SK-N-SH treated with all-trans-retinoic acid at 6 μM for 48 hours (cell line): ENCODE measurements around the gene PFKM.

Experiments used
- ATAC-seq: fragments of 200-7000 bp; cut with Tn5 transposase; 3 replicates; pipeline ENCODE4 v1.9.1; 2020; ENCODE audit warnings: mild to moderate bottlenecking, moderate library complexity
- ARNTL ChIP-seq: fragments of 450-650 bp; formaldehyde crosslinking; IDR thresholded peaks from 2 replicates; pipeline ENCODE4 v1.5.0; 2020; ENCODE audit warnings: low read depth, mild to moderate bottlenecking, moderate library complexity, borderline replicate concordance
- BACH2 ChIP-seq: fragments of 250-450 bp; sonication (Bioruptor Pico); IDR thresholded peaks from 2 replicates; pipeline ENCODE4 v1.9.0; 2021; ENCODE audit warnings: mild to moderate bottlenecking, borderline replicate concordance
- CREB5 ChIP-seq: fragments of 250-450 bp; sonication (Bioruptor Pico); IDR thresholded peaks from 2 replicates; pipeline ENCODE4 v1.5.1; 2020; ENCODE audit warnings: low read depth, mild to moderate bottlenecking, moderate library complexity
- CSDC2 ChIP-seq: fragments of 250-450 bp; sonication (Bioruptor Pico); IDR thresholded peaks from 2 replicates; pipeline ENCODE4 v1.5.0; 2020; ENCODE audit warnings: mild to moderate bottlenecking, moderate library complexity
- CSRNP3 ChIP-seq: fragments of 250-450 bp; sonication (Bioruptor Pico); IDR thresholded peaks from 2 replicates; pipeline ENCODE4 v1.5.1; 2021; ENCODE audit warnings: mild to moderate bottlenecking, moderate library complexity
- ESRRG ChIP-seq: fragments of 250-450 bp; sonication (Bioruptor Pico); IDR thresholded peaks from 2 replicates; pipeline ENCODE4 v1.6.1; 2021; ENCODE audit warnings: mild to moderate bottlenecking
- GLIS3 ChIP-seq: fragments of 250-450 bp; sonication (Bioruptor Pico); IDR thresholded peaks from 2 replicates; pipeline ENCODE4 v1.5.0; 2020; ENCODE audit warnings: mild to moderate bottlenecking, moderate library complexity
- OSR1 ChIP-seq: fragments of 250-450 bp; sonication (Bioruptor Pico); IDR thresholded peaks from 2 replicates; pipeline ENCODE4 v1.8.0; 2022; ENCODE audit warnings: moderate library complexity, mild to moderate bottlenecking, inconsistent platforms
- PPARA ChIP-seq: fragments of 250-450 bp; sonication (Bioruptor Pico); IDR thresholded peaks from 2 replicates; pipeline ENCODE4 v1.5.0; 2020; ENCODE audit warnings: mild to moderate bottlenecking, borderline replicate concordance
- RARB ChIP-seq: fragments of 250-450 bp; sonication (Bioruptor Pico); IDR thresholded peaks from 2 replicates; pipeline ENCODE4 v1.8.0; 2021; ENCODE audit warnings: mild to moderate bottlenecking, moderate library complexity
- SNAI2 ChIP-seq: fragments of 250-450 bp; sonication (Bioruptor Pico); IDR thresholded peaks from 2 replicates; pipeline ENCODE4 v1.5.0; 2020; ENCODE audit warnings: mild to moderate bottlenecking, moderate library complexity
- TCF4 ChIP-seq: fragments of 250-450 bp; sonication (Bioruptor Pico); IDR thresholded peaks from 2 replicates; pipeline ENCODE4 v1.8.0; 2021; ENCODE audit warnings: mild to moderate bottlenecking, moderate library complexity, borderline replicate concordance
- TOX ChIP-seq: fragments of 250-450 bp; sonication (Bioruptor Pico); IDR thresholded peaks from 2 replicates; pipeline ENCODE4 v1.8.0; 2021; ENCODE audit warnings: mild to moderate bottlenecking, moderate library complexity, borderline replicate concordance
- TSHZ2 ChIP-seq: fragments of 250-450 bp; sonication (Bioruptor Pico); IDR thresholded peaks from 2 replicates; pipeline ENCODE4 v1.5.0; 2020; ENCODE audit warnings: mild to moderate bottlenecking, moderate library complexity
- ZC3H10 ChIP-seq: fragments of 250-450 bp; sonication (Bioruptor Pico); IDR thresholded peaks from 2 replicates; pipeline ENCODE4 v1.5.1; 2021; ENCODE audit warnings: mild to moderate bottlenecking, moderate library complexity
- ZFP3 ChIP-seq: fragments of 250-450 bp; sonication (Bioruptor Pico); IDR thresholded peaks from 2 replicates; pipeline ENCODE4 v1.5.0; 2020; ENCODE audit warnings: mild to moderate bottlenecking, moderate library complexity
- ZFP30 ChIP-seq: fragments of 450-650 bp; formaldehyde crosslinking; IDR thresholded peaks from 2 replicates; pipeline ENCODE4 v1.5.0; 2022; ENCODE audit warnings: mild to moderate bottlenecking, moderate library complexity
- ZNF565 ChIP-seq: fragments of 450-650 bp; formaldehyde crosslinking; conservative IDR thresholded peaks from 2 replicates; pipeline ENCODE4 v1.5.0; 2020; ENCODE audit warnings: low read depth, mild to moderate bottlenecking, moderate library complexity
- ZNF70 ChIP-seq: fragments of 450-650 bp; formaldehyde crosslinking; IDR thresholded peaks from 2 replicates; pipeline ENCODE4 v1.5.0; 2020; ENCODE audit warnings: mild to moderate bottlenecking, moderate library complexity
- ZNF8 ChIP-seq: fragments of 450-650 bp; formaldehyde crosslinking; IDR thresholded peaks from 2 replicates; pipeline ENCODE4 v1.5.0; 2020; ENCODE audit warnings: mild to moderate bottlenecking, moderate library complexity
- TF ChIP-seq, protein P1 (sequence below): fragments of 250-450 bp; sonication (Bioruptor Pico); IDR thresholded peaks from 2 replicates; pipeline ENCODE4 v1.8.0; 2020; ENCODE audit warnings: mild to moderate bottlenecking, moderate library complexity, borderline replicate concordance

The PFKM gene

GRCh38 chr12:48191096-48191495 lies 71.9 kb downstream of the PFKM start:
- no peak for ATAC-seq
- TF ChIP-seq TSHZ2 (no peak), RARB (CRISPR knock-in tag) (no peak), CREB5 (no peak), BACH2 (CRISPR knock-in tag) (no peak), ZNF70 (no peak), ARNTL (CRISPR knock-in tag) (no peak), PPARA (CRISPR knock-in tag) (no peak), OSR1 (no peak), SNAI2 (CRISPR knock-in tag) (no peak), ZNF8 (CRISPR knock-in tag) (no peak), ZFP30 (CRISPR knock-in tag) (no peak), CSDC2 (no peak), ZNF565 (CRISPR knock-in tag) (no peak)
- TF ChIP-seq, protein P1, sequence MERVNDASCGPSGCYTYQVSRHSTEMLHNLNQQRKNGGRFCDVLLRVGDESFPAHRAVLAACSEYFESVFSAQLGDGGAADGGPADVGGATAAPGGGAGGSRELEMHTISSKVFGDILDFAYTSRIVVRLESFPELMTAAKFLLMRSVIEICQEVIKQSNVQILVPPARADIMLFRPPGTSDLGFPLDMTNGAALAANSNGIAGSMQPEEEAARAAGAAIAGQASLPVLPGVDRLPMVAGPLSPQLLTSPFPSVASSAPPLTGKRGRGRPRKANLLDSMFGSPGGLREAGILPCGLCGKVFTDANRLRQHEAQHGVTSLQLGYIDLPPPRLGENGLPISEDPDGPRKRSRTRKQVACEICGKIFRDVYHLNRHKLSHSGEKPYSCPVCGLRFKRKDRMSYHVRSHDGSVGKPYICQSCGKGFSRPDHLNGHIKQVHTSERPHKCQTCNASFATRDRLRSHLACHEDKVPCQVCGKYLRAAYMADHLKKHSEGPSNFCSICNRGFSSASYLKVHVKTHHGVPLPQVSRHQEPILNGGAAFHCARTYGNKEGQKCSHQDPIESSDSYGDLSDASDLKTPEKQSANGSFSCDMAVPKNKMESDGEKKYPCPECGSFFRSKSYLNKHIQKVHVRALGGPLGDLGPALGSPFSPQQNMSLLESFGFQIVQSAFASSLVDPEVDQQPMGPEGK: no peak

GRCh38 chr12:48192861-48193260 lies 73.7 kb downstream of the PFKM start:
- TF ChIP-seq RARB (CRISPR knock-in tag) (no peak), ESRRG (CRISPR knock-in tag) (no peak), TSHZ2 (no peak), GLIS3 (CRISPR knock-in tag) (no peak), TOX (CRISPR knock-in tag) (no peak), ZC3H10 (CRISPR knock-in tag) (no peak)
- no peak for ATAC-seq

DNA sequence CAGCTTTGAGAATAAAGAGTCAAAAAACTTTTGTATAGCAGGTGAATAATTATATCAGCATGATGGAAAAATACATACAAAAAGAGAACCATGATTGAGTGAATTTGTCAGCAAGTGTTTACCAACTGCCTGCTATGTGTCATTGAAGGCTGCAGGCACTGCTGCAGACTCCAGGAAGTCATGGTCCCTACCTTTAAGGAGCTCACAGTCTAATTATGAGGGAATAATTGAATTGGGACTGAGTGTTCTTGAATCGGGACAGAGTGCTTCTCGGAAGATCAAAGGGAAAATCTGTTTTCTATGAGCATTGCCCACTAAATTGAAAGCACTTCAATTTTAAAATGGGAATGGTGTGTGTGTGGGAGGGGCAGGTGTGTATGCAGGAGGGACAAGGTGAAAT lies 74.5 kb downstream of the PFKM start:
- no peak for ATAC-seq
- no peak for TF ChIP-seq ZNF8 (CRISPR knock-in tag)

DNA sequence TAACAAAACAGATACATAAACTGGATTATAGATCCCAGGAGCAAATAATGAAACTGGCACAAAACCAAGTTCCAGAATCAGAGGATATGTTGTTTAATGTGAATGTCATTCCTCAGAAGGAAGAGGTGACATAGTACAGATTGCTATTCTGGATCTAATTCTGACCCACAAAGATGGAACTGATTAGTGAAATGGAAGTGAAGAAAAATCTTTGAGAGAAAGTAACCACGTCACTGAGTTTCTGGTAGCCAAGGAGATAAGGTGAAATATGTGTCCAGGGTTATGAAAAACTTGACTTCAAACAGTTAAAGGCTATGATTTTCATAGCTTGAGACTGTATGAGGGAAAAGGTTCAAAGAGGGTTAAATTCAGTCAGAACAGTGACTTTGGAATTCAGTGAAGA lies 75.6 kb downstream of the PFKM start:
- ATAC-seq: peak; percentile 23
- TF ChIP-seq RARB (CRISPR knock-in tag) (no peak), ZFP3 (CRISPR knock-in tag) (no peak), TSHZ2 (peak; percentile 84), GLIS3 (CRISPR knock-in tag) (no peak), BACH2 (CRISPR knock-in tag) (no peak), ESRRG (CRISPR knock-in tag) (no peak), OSR1 (no peak), CSRNP3 (CRISPR knock-in tag) (no peak), ZNF70 (no peak), TCF4 (CRISPR knock-in tag) (peak; percentile 88)
- TF ChIP-seq, protein P1: 0 out of 2 replicates have a peak, but pooled peaks have one; percentile 16
